Stimulated activated memory B cell treated with anti-CD40 and anti-IgM and Interleukin-4, amounts not matched to agents 10 μg/mL and 1 μg/mL and 100 μg/mL, for 72 hours (primary cell): ENCODE measurements around the gene IGFN1.

Experiments used
- ATAC-seq: fragments of 150-1000 bp; cut with Tn5 transposase; 2 replicates; pipeline ENCODE4 v1.10.0; 2021
- H3K27ac Mint-ChIP-seq: one replicate; pipeline ENCODE4 v1.8.0; 2022; ENCODE audit warnings: mild to moderate bottlenecking, mixed read lengths
- H3K27me3 Mint-ChIP-seq: one replicate; pipeline ENCODE4 v1.8.0; 2022; ENCODE audit warnings: mixed read lengths
- H3K36me3 Mint-ChIP-seq: one replicate; pipeline ENCODE4 v1.8.0; 2022; ENCODE audit warnings: mixed read lengths
- H3K4me1 Mint-ChIP-seq: one replicate; pipeline ENCODE4 v1.8.0; 2022; ENCODE audit warnings: mixed read lengths
- H3K4me3 Mint-ChIP-seq: one replicate; pipeline ENCODE4 v1.8.0; 2022; ENCODE audit warnings: mild to moderate bottlenecking, moderate library complexity, mixed read lengths
- H3K9me3 Mint-ChIP-seq: one replicate; pipeline ENCODE4 v1.8.0; 2022; ENCODE audit warnings: mixed read lengths

Gene IGFN1

DNA sequence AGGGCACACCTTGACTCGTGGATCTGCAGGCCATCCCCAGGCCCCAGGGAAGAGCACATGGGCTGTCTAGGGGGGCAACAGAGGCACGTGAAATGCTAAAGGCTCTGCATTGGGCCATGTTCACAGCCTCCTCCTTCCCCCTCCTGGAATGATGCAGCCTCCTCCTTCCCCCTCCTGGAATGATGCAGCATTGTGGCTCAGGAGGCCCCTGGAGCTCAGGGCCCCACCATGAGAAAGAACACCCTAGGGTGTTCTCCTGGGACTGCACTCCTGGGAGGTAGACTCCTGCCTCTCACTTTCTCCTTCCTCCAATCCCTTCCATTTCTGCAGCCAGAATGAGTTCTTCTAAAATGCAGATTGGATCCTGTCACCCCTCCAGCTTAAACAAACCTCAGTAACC, 1.5 kb upstream of the IGFN1 start:
- Mint-ChIP-seq H3K4me3 (no peak overlapping the region), H3K36me3 (no peaks in the 10 kb centered on the region), H3K9me3 (no peaks in the 10 kb centered on the region), H3K4me1 (no peaks in the 10 kb centered on the region), H3K27me3 (peaks cover 39% of the 10 kb centered on the region), H3K27ac (no peak overlapping the region)
- ATAC-seq = no peak

GRCh38 chr1:201190005-201190404, 619 bp upstream of the IGFN1 start:
- Mint-ChIP-seq H3K36me3 (no peaks in the 10 kb centered on the region), H3K27ac (no peak overlapping the region), H3K4me1 (no peaks in the 10 kb centered on the region), H3K9me3 (no peaks in the 10 kb centered on the region), H3K27me3 (peaks cover 31% of the 10 kb centered on the region), H3K4me3 (no peak overlapping the region)
- ATAC-seq = no peak

- H3K27me3 Mint-ChIP-seq = peaks cover 34% of the 10 kb centered on the region
- ATAC-seq = no peak
- H3K36me3 Mint-ChIP-seq = no peaks in the 10 kb centered on the region
- no peak overlapping the region for H3K4me3 Mint-ChIP-seq
- no peak overlapping the region for H3K27ac Mint-ChIP-seq
- H3K4me1 Mint-ChIP-seq = no peaks in the 10 kb centered on the region
- H3K9me3 Mint-ChIP-seq = no peaks in the 10 kb centered on the region
These were observed 1.1 kb downstream of the IGFN1 start for GRCh38 chr1:201191653-201192260.

- ATAC-seq = no peak
- Mint-ChIP-seq H3K4me1 (no peaks in the 10 kb centered on the region), H3K27me3 (peaks cover 34% of the 10 kb centered on the region), H3K36me3 (no peaks in the 10 kb centered on the region), H3K4me3 (no peak overlapping the region), H3K9me3 (no peaks in the 10 kb centered on the region), H3K27ac (no peak overlapping the region)
These were observed 1.7 kb downstream of the IGFN1 start for GRCh38 chr1:201192261-201192788.

DNA sequence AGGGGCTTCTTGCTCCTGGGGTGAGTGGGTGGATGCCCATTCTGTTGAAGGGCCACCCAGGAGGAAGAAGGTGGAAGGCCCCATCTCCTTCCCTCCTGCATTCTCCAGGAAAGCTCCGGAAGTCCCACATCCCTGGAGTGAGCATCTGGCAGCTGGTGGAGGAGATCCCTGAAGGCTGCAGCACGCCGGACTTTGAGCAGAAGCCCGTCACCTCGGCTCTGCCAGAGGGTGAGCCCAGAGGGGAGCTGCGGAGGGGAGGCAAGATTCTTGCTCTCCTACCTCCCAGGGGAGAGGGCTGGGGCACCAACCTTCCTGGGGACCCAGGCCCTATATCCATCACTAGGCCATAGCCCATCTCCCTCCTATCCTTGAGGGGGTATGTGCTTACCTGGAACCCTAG, 3.4 kb downstream of the IGFN1 start:
- Mint-ChIP-seq H3K4me1 (no peaks in the 10 kb centered on the region), H3K4me3 (no peak overlapping the region), H3K27me3 (peaks cover 31% of the 10 kb centered on the region), H3K36me3 (no peaks in the 10 kb centered on the region), H3K27ac (no peak overlapping the region), H3K9me3 (no peaks in the 10 kb centered on the region)
- no peak for ATAC-seq

- H3K27ac Mint-ChIP-seq = no peak overlapping the region
- no peaks in the 10 kb centered on the region for H3K4me1 Mint-ChIP-seq
- ATAC-seq = no peak
- H3K4me3 Mint-ChIP-seq = no peak overlapping the region
- no peaks in the 10 kb centered on the region for H3K36me3 Mint-ChIP-seq
- peaks cover 29% of the 10 kb centered on the region for H3K27me3 Mint-ChIP-seq
- H3K9me3 Mint-ChIP-seq = no peaks in the 10 kb centered on the region
These were observed 8.0 kb downstream of the IGFN1 start for GRCh38 chr1:201198598-201198997.

DNA sequence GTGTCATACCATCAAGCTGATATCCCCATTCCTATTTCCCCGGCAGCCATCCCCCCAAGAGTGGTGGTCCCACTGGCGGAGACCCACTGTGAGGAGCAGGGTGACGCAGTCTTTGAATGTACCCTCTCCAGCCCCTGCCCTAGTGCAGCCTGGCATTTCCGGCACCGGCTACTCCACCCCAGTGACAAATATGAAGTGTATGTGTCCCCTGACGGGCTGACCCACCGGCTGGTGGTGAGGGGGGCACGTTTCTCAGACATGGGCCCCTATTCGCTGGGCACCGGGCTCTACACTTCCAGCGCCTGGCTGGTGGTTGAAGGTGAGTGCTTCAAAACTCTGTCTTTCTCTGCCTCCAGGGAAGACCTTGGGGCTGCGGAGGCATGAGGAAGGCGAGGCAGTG, 14.4 kb downstream of the IGFN1 start:
- no peak overlapping the region for H3K4me3 Mint-ChIP-seq
- H3K36me3 Mint-ChIP-seq = no peaks in the 10 kb centered on the region
- no peaks in the 10 kb centered on the region for H3K9me3 Mint-ChIP-seq
- H3K4me1 Mint-ChIP-seq = no peaks in the 10 kb centered on the region
- peaks cover 57% of the 10 kb centered on the region for H3K27me3 Mint-ChIP-seq
- H3K27ac Mint-ChIP-seq = no peak overlapping the region
- no peak for ATAC-seq

DNA sequence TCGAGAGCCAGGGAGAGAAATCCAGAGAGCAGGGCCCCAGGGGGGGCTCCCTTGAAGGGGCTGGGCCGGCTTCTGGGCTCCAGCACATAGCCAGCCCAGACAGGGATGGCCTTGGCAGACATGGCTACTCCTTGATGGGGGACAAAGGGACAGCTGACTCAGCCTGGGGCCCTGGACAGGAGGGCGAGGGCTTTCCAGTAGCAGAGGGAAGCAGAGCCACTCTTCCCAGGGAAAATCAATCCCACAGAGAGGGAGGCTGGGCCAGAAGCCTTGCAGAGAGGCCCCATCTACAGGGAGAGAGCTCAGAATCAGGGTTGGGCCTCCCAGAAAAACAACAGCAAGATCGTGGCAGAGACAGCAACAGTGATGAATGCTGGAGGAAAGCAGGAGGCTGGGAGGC, 15.6 kb downstream of the IGFN1 start:
- Mint-ChIP-seq H3K36me3 (no peaks in the 10 kb centered on the region), H3K9me3 (no peaks in the 10 kb centered on the region), H3K27ac (no peak overlapping the region), H3K27me3 (peaks cover 66% of the 10 kb centered on the region), H3K4me1 (no peaks in the 10 kb centered on the region), H3K4me3 (no peak overlapping the region)
- ATAC-seq = no peak

DNA sequence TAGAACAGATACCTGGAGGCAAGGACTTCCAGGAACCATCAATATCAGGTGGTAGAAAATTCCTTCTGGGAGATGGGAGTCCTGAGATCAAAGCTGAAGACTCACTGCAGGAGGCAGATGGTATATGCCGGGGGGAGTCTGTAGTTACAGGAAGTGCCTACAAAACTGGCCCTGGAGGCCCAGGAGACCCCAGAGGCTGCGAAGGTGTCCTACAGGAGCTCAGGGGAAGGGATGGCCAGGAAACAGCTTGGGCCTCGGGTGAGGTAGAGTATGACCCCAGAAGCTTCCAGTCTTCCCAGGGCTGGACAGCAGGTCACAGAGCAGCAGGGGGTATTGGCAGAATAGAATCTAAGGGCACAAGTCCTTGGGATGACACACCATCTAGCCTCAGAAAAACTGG, 16.4 kb downstream of the IGFN1 start:
- peak; percentile 7 for ATAC-seq
- no peaks in the 10 kb centered on the region for H3K9me3 Mint-ChIP-seq
- H3K27ac Mint-ChIP-seq = no peak overlapping the region

GRCh38 chr1:201208236-201208635, 17.6 kb downstream of the IGFN1 start:
- Mint-ChIP-seq H3K36me3 (no peaks in the 10 kb centered on the region), H3K4me1 (no peaks in the 10 kb centered on the region), H3K27me3 (peaks cover 76% of the 10 kb centered on the region), H3K27ac (no peak overlapping the region), H3K4me3 (no peak overlapping the region), H3K9me3 (no peaks in the 10 kb centered on the region)
- no peak for ATAC-seq

More for the DNA sequence above, 16.4 kb downstream of the IGFN1 start:
- H3K36me3 Mint-ChIP-seq = no peaks in the 10 kb centered on the region
- no peak overlapping the region for H3K4me3 Mint-ChIP-seq
- H3K4me1 Mint-ChIP-seq = no peaks in the 10 kb centered on the region
- peaks cover 74% of the 10 kb centered on the region for H3K27me3 Mint-ChIP-seq

DNA sequence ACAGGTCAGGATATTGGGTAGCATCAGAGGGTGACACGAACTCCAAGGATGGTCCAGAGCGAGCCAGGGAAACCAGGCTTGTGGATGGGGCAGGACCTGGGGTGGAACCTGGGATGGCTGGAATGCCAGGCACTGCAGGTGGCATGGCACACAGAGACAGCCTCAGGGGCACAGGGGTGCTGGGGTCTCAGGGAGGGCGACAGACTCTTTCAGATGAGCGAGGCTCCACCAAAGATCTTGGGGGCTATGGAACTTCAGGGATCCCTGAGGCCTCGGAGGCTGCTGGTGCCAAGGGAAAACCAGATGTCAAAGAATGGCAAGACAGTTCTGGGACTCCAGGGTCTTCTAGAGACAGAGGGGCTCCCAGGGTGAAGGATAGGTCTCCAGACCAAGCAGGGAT, 21.4 kb downstream of the IGFN1 start:
- Mint-ChIP-seq H3K4me3 (no peak overlapping the region), H3K36me3 (no peaks in the 10 kb centered on the region), H3K27ac (no peak overlapping the region), H3K27me3 (peaks cover 61% of the 10 kb centered on the region), H3K9me3 (no peaks in the 10 kb centered on the region), H3K4me1 (no peaks in the 10 kb centered on the region)
- no peak for ATAC-seq

DNA sequence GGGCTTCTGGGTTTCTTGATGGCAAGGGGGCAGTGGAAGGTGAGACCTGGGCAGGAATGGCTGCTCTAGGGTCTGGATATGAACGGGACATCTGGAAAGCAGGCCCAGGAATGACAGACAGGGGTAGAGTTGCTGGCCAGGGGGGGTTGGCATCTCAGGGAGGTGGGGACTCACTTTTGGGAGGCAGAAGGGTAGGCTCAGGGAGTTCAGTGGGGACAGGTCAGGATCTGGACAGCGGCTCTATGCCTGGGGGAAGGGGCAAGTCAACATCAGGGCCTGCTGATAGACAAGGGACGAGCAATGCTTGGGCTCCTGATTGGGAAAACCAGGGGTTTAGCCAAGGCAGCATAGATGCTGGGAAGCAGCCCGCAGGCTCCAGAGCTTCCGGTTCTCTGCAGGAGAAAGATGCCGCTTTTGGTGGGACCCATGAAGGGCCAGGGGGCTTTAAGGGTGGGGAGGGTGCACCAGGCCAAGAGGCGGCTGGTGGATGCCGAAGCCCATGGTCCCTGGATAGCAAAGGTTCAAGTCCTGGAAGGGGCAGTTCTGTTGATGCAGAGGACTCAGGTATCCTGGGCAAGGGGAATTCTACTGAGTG, 21.9 kb downstream of the IGFN1 start:
- H3K9me3 Mint-ChIP-seq = no peaks in the 10 kb centered on the region
- H3K27ac Mint-ChIP-seq = no peak overlapping the region
- no peak overlapping the region for H3K4me3 Mint-ChIP-seq
- H3K4me1 Mint-ChIP-seq = no peaks in the 10 kb centered on the region
- H3K36me3 Mint-ChIP-seq = no peaks in the 10 kb centered on the region
- peaks cover 56% of the 10 kb centered on the region for H3K27me3 Mint-ChIP-seq
- ATAC-seq = no peak

DNA sequence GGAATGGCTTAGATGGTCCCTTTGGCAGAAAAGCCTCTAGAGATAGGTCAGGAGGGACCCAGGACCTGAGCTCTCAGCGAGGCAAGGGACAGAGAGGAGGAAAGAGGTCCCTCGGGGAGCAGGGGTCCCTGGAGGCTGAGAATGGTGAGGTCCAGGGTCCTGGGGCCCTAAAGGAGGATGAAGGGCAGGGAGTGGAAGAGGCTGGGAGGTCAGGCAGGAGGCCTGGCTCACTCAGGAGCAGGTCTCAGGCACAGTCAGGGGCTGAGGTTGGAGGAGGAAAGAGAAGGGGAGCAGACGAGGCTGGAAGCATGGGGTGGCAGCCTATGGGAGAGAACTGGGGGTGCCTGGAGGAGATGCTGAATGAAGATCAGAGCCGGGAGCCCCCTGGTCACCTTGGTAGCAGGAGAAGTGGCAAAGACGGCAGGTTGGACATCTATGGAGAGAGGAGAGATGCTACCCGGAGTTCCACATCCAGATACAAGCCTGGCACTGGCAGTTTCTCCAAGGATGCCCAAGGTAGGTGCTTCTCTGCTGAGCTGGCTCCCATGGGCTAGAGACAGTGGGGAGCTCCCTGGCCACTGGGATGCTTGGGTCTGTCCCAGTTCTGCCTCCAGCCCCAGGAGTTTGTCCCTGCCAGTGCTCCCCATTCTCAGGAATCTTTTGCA, 22.6 kb downstream of the IGFN1 start:
- ATAC-seq = no peak
- no peaks in the 10 kb centered on the region for H3K9me3 Mint-ChIP-seq
- H3K27me3 Mint-ChIP-seq = peaks cover 49% of the 10 kb centered on the region
- no peak overlapping the region for H3K4me3 Mint-ChIP-seq
- no peaks in the 10 kb centered on the region for H3K36me3 Mint-ChIP-seq
- H3K27ac Mint-ChIP-seq = no peak overlapping the region
- no peaks in the 10 kb centered on the region for H3K4me1 Mint-ChIP-seq

DNA sequence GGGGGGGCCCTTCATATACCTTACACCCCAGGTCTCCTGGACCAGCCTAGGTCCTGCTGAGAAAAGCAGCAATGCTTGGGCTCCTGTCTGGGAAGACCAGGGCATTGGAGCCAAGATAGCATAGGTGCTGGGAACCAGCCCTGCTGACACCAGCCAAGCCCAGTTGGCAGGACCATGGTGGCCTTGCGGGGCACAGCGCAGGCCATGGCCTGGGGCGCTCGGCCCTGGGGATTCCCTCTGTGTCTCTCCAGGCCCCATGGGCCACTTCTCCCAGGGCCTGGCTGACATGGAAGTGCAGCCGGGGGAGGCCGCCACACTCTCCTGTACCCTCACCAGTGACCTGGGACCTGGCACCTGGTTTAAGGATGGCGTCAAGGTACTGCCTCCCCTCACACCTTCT, 23.3 kb downstream of the IGFN1 start:
- no peaks in the 10 kb centered on the region for H3K36me3 Mint-ChIP-seq
- H3K4me1 Mint-ChIP-seq = no peaks in the 10 kb centered on the region
- no peak for ATAC-seq
- H3K27ac Mint-ChIP-seq = no peak overlapping the region
- H3K4me3 Mint-ChIP-seq = no peak overlapping the region
- H3K27me3 Mint-ChIP-seq = peaks cover 43% of the 10 kb centered on the region
- H3K9me3 Mint-ChIP-seq = no peaks in the 10 kb centered on the region

- Mint-ChIP-seq H3K9me3 (no peaks in the 10 kb centered on the region), H3K4me3 (no peak overlapping the region), H3K27ac (no peak overlapping the region), H3K4me1 (no peaks in the 10 kb centered on the region), H3K36me3 (no peaks in the 10 kb centered on the region), H3K27me3 (peaks cover 37% of the 10 kb centered on the region)
- no peak for ATAC-seq
These were observed 23.8 kb downstream of the IGFN1 start for GRCh38 chr1:201214461-201214860.

GRCh38 chr1:201214886-201215285, 24.3 kb downstream of the IGFN1 start:
- no peak overlapping the region for H3K27ac Mint-ChIP-seq
- H3K4me1 Mint-ChIP-seq = no peaks in the 10 kb centered on the region
- no peaks in the 10 kb centered on the region for H3K36me3 Mint-ChIP-seq
- peaks cover 33% of the 10 kb centered on the region for H3K27me3 Mint-ChIP-seq
- no peaks in the 10 kb centered on the region for H3K9me3 Mint-ChIP-seq
- ATAC-seq = no peak
- no peak overlapping the region for H3K4me3 Mint-ChIP-seq
